Thyroid gland (tissue), 4 donors: ENCODE results near the gene RAB14.

Experiments used
- POLR2A ChIP-seq, 2 donors: fragments of 450-650 bp; IDR thresholded peaks; one replicate each; pipeline ENCODE4 v1.6.1; 2017; ENCODE audit warnings: antibody characterized with exemption in 2 of 2, mild to moderate bottlenecking in 2 of 2, moderate library complexity in 1 of 2
- TF ChIP-seq, protein P1 (sequence below), 6 experiments: fragments of 200-600 bp in 3 of 6; fragments of 450-650 bp in 3 of 6; sonication (generic) in 3 of 6; IDR thresholded peaks; one replicate each; pipeline ENCODE4 v1.5.1; 2016 to 2019; ENCODE audit warnings: antibody characterized with exemption in 6 of 6, mild to moderate bottlenecking in 2 of 6, inconsistent platforms in 1 of 6, moderate library complexity in 1 of 6

DNA sequence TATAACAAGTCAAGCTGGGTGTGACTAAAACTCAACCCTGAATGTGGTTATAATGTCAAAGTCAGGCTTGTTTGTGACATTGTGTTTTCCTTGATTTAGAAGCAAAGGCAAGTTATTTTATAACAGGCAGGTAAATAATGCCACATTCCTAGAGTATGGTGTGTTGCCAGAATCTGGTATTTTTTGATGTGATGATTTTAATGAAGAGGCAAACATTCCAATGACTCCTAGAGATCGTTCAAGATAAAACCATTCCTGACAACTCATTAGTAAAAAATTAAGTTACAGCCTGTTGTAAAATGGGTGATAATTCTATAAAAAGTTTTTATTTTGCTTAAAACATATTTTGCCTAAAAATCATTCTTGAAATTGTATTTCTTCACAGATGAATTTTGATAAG is 60.0 kb downstream of the RAB14 start:
- TF ChIP-seq, protein P1, sequence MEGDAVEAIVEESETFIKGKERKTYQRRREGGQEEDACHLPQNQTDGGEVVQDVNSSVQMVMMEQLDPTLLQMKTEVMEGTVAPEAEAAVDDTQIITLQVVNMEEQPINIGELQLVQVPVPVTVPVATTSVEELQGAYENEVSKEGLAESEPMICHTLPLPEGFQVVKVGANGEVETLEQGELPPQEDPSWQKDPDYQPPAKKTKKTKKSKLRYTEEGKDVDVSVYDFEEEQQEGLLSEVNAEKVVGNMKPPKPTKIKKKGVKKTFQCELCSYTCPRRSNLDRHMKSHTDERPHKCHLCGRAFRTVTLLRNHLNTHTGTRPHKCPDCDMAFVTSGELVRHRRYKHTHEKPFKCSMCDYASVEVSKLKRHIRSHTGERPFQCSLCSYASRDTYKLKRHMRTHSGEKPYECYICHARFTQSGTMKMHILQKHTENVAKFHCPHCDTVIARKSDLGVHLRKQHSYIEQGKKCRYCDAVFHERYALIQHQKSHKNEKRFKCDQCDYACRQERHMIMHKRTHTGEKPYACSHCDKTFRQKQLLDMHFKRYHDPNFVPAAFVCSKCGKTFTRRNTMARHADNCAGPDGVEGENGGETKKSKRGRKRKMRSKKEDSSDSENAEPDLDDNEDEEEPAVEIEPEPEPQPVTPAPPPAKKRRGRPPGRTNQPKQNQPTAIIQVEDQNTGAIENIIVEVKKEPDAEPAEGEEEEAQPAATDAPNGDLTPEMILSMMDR (IDR thresholded peaks at IDR 0.05): no peak
- TF ChIP-seq POLR2A (IDR thresholded peaks at IDR 0.05): no peak
